HG03280 (cell line): ENCODE data around the gene ARVCF.
A peak's percentile ranks its signal among the peaks of the same experiment; 100 is the strongest.

Source experiments
- ATAC-seq: cut with Tn5 transposase; IDR thresholded peaks from one replicate; pipeline ENCODE4 v1.9.1; 2021; ENCODE audit warnings: mild to moderate bottlenecking, moderate library complexity; ENCODE audit not compliant: unreplicated experiment

The ARVCF gene

DNA sequence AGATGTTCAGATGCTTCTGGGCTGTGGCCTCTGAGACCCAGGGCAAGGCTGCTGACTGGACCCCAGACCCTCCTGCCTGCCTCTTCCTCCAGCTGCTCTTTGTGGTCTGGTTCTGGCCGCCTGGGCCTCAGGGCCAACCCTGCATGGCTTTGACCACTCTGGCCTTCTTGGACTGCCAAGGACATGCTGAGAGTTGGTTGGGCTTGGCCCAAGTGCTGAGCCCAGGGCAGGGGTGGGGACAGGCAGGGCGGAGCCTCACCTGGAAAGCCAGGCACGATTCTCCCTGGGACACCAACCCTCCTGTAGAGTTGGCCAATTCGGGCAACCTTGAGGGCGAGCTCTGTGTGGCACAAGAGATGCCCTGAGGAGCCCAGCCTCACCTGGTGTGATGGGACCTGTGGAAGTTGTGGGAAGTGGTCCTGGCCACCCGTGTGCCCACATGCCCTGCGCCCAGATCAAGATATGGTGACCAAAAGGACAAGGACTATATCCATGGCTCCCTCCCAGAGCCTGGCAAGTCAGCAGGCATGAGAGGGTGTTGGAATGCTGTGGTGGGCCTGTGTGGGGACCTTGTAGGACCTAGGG lies 15.9 kb upstream of the ARVCF start:
- ATAC-seq: no peak

DNA sequence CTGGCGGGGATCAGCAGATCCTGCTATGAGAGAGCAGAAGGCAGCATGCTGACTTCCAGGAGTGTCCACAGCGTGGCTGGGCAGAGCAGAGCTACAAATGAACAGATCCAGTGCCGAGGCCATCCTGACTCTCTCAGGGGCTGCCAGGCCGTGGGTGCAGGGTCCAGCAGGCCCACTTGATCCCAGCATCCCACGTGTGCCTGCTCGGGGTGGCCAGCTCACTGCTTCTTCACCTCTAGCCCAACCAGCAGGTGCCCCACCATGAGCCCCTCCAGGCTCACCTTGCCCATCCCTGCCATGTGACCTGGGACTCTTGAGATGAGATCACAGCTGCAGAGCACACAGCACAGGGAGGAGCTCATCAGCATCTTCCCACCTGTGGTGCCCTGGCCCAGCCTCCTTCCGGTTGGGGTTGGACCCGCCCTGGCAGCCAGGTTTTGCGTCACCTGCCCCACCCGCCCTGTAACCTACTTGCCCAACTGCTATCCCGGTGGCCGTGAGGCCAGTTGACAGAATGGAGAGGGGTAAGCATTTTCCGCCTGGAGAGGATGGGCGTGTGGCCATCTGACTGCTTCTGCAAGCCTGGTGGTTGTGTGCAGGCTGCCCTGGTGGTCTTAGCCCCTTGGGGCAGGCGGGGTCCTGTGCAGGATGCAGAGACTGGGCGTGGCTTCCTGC lies 15.2 kb upstream of the ARVCF start:
- ATAC-seq: no peak

DNA sequence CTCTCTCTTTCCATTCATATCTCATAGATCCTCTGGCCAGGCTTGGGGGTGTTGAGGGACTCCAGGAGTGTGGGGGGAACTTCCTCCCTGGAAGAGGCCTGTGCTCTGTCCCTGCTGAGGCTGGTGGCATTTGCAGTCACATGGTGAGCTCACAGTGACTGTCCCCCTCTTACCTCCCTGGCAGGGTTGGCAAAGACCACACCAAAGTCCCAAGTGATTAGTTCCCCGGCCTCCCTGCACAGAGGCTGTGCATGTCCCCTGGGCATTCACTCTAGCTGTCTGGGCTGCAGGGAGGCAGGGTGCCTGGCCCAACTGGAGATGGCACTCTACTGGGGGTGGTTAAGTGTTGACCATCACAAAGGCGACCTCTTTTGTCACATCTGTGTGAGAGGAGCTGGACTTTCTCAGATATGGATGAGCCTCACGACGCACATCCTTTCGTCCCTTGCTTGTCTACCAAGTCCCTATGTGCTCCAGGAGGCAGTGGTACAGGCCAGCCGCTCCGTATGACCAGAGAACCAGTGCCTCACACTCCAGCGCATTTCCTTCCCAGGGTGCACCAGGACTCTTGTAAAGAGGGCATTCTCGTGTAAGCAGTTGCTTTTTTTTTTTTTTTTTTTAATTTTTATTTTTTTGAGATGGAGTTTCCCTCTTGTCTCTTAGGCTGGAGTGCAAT lies 13.1 kb upstream of the ARVCF start:
- no peak for ATAC-seq

DNA sequence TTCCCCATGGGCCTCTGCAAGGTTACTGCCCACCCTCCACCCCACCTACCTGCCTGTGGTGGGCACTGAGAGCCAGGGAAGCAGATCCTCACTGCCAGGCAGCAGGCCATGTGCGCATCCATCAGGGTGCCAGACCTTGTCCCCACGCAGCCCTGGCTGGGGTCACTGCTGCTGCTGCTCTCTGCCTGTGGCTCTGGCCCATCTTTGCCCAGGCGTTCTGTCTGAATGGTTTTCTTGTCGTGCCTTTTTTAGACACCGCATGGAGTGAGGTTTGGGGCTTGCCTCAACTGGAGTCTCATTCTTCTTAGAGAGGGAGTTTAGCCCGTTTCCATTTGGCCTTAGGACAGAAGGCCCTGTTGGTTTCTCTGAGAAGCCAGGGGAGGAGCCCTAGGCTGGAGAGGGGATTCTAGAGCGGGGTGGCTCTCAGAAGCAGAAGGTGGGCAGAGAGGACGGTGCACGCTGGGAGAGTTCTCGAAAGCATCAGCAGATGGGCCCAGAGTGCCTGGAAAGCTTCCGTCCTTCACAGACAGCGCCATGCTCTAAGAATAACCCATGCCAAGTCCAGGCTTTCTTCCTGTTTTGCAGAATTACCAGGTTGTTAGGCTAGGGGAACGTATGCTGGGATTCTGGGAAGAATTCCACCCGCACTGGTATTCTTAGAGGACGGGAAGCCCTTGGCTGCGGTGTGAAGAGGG lies 12.4 kb upstream of the ARVCF start:
- no peak for ATAC-seq

DNA sequence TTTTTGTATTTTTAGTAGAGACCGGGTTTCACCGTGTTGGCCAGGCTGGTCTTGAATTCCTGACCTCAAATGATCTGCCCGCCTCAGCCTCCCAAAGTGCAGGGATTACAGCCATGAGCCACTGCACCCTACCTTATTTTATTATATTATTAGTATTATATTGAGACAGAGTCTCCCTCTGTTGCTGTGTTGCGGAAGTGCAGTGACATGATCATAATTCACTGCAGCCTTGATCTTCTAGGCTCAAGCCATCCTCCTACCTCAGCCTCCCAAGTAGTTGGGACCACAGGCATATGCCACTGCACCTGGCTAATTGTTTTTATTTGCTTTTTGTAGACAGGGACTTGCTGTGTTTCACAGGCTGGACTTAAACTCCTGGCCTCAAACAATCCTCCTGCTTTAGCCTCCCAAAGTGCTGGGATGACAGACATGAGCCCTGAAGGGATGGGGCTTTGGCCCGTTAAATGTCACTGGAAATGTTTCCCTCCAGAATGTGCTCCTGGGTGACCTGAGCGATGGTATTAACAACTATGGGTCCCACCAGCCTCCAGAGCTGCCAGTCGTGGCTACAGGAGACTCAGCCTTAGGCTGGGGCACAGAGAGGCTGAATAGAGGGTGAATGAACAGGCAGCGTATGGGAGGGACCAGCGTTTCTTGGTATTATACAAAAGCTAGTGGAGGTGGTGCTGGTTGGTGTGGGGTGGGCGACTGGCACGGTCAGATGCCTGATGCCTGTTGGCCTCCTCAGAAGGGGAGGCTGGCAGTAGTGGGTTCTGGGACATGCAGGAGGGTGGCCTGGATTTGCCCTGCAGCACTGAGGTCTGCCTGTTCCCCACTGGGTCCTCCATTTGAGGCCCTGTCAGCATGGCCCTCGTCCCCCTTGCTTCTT lies 11.6 kb upstream of the ARVCF start:
- ATAC-seq: no peak

DNA sequence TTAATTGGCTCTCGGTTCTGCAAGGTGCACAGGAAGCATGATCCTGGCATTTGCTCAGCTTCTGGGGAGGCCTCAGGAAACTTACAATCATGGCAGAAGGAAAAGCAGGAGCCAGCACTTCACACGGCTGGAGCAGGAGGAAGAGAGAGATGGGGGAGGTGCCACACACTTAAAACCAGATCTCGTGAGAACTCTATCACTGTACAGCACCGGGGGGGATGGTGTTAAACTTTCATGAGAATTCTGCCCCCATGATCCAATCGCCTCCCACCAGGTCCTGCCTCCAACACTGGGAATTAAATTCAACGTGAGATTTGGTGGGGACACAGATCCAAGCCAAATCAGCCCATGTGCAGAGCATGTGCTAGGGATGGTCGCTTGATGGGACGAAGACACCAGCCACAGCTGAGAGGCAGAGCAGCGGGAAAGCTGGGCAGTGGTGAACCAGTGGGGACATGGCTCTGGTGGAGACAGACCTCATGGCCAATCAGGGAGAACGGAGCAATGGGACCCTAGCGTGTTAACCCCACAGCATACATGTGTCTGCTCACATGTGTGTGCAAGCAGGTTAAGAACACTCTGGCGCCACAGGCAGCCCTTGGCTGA lies 10.5 kb upstream of the ARVCF start:
- ATAC-seq: no peak

DNA sequence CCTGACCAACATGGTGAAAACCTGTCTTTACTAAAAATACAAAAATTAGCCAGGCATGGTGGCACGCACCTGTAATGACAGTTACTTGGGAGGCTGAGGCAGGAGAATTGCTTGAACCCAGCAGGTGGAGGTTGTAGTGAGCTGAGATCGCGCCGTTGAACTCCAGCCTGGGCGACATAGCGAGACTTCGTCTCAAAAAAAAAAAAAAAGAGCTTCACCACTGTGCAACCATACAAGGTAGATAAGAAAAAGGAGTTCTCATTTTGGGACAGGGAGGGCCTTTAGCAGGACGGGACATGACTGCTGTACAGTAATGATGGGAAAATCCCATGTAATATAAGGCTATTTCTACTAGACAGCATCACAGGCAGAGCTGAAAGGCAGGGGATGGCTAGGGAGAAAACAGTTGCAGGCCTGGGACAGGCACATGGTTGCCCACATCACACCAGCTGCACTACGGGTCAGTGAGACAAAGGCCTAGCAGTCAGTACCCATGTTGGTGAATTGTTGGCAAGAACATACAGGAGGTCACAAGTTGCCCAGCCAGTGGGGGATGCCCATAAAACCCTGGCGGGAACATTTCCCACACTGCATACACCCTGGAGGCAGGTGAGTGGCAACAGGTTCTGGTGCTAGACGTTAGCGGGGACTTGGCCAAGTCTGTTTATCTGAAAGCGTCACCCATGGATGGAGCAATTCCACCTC lies 9.7 kb upstream of the ARVCF start:
- no peak for ATAC-seq

DNA sequence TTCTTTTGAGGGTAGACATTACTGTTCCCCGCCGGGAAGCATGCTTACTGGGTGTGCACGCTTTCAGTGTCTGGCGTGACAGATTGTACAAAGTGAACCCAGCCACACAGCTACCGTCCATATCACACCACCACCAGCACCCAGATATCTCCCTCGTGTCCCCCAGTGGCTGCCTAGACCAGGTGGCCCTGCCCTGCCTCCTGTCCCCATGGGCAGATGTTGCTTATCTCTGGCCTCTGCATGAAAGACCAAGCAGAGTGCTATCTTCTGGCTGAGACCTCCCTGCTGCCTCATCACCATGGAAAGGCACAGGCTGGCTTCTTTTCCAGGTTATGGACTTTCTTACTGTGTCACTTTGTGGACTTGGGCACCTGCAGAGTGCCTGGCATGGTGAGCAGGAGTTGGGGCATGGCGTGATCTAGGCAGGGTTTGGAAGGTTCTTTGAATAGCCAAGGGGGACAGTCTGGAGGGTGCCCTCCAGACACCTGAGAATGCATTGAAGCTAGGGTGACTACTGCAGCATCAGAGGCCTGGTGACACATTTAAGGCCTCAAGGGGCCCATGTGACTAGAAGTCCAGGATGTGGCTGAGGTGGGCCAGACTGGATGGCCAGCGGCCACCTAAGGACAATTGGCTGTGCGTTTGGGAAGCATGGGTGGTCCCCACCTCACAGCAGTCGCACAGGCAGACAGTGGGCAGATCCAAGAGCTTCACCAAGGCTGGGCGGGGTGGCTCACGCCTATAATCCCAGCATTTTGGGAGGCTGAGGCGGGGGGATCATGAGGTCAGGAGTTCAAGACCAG lies 9.0 kb upstream of the ARVCF start:
- ATAC-seq: no peak

DNA sequence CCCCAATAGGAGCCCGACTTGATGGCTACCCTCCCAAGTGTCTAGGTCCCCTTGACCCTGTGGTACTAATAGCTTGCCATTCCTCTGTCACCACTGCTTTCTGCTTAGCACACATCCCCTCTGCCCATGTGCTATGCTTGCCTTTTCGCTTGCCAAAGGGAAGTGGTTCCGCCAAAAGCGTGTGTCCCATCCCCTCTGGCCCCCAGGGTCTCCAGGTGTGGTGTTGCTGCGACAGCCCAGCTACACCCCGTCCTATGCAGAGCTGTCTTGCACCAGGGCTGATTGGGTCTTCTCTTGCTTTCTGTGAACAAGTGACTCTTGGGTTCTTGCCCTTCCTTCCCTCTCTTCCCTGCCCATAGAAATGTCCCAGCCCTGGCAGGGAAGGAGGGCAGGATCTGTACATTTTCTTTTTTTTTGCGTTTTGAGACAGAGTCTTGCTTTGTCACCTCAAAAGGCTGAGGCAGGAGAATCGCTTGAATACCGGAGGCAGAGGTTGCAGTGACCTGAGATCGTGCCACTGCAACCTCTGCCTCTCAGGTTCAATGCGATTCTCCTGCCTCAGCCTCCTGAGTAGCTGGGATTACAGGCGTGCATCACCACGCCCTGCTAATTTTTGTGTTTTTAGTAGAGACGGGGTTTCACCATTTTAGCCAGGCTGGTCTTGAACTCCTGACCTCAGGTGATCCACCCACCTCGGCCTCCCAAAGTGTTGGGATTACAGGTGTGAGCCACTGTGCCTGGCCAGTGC lies 8.2 kb upstream of the ARVCF start:
- ATAC-seq: no peak

DNA sequence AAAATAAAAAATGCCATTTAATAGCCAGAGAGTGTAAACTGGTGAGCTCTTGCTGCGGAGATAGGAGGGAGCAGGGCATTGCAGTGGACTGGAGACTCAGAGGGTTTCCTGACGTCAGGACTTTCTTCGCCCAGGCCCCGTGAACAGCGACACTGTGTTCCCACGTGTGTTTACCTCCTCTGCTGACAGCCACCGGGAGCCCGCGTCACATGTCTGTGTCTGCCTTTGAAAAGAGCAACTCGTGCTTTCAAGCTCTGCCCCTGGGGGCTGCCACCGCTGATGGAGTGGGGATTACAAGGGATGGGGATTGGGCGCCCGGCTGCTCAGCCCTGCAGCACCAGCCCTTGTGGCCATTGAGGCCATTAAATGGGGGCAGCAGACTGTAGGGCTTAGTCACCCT lies 7.6 kb upstream of the ARVCF start:
- ATAC-seq: no peak

DNA sequence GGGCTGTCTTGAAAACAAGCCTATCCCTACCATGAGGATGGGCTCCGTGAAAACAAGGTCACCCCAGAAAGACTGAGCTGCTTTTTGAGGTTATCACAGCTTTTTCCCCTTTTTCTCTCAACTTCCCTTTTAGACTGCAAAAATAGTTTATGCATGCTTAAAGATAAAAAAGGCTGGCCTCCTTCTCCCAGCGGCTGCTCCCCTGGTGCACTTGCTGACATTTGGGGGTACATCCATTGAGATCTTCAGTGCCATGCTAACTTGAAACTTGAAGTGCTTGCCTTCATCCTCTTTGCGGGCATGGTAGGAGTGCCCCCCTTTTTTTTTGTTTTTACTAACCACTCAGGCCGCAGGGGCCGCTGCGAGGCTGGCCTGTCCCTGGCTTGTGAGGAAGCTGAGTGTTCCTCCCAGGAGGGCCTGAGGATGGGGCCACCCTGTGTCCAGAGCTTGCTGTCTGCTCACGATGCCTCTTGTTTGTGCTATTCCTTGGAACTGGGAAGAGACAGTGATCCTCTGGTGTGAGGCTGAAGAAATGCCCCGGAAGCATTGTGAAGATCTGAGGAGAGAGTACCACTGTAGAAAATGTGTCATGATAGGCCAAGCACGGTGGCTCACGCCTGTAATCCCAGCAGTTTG lies 6.5 kb upstream of the ARVCF start:
- ATAC-seq: no peak

DNA sequence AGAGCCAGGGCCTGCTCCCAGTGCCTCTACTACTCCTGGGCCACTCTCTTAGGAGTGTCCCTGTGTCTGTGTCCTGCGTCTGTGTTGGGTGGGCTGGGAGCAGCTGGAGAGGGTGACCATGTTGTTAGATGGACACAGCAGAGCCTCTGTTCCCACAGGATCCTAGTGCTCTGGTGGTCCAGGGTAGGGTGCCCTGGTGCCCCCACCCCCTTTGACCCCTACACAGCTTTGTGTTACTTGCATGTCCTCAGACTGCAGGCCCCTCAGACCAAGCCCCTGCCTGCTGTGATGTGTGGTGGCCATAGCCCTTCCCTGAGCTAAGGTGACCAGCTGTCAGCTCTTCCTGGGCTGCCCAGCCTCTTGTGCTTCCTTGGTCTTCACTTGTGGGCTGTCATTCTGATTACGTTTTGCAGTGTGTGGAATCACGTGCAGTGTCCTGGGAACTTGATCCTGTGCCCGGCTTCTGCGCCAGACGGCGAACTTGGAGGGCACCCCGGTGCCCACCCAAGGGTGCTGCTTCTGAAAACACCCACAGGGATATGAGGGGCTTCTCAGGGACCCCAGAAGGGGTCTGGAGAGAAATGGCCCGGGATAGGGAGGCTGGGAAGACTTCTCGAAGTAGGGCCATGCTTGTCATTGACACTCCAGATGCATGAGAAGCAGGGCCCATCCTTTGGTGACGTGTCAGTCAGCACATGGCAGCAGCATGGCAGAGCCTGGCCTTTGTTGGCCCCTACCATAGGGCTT lies 5.8 kb upstream of the ARVCF start:
- no peak for ATAC-seq

DNA sequence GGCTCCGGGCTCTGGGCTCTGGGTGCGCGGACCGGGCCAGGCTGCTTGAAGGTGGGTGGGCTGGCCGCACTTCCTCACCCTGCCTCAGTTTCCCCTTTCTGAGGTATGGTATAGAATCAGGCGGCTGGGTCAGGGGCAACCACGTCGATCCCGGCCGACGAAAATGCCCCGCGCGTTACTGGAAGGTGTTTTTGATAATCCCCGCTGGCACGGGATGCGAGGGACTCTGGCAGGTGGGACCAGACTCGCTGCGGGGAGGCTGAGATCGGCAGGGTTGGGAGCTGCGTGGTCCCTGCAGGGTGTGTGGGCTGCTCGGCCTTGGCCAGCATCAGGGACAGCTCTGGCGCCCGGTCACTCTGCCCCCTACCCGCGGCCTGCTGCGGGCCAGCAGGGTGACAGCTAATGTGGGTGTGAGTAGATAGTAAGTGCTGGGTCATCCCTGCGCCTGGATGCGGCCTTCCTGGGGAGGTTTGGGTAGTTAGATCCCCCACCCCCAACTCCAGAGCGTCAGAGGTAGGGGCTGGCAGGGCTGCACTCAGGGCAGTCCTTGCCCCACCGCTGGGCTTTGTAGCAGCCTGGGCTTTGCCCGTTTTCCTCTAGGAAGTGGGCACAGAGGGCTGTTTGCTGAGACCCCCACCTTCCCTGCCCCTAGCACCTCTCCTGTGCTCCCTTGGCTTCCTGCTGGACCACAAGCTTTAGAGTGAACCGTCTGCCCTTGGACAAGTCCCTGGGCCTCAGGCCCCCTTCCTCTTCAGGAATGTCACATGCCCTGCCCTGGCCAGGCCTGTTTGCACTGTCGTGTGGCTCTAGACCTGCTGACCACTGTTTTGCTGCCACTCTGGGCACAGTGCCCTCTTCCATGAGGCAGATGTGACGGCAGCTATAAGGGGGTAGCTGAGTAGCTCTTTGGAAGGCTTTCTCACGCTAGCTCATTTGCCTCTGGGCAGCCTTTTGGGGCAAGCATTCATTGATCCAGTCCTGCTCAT lies 4.9 kb upstream of the ARVCF start:
- ATAC-seq: no peak

DNA sequence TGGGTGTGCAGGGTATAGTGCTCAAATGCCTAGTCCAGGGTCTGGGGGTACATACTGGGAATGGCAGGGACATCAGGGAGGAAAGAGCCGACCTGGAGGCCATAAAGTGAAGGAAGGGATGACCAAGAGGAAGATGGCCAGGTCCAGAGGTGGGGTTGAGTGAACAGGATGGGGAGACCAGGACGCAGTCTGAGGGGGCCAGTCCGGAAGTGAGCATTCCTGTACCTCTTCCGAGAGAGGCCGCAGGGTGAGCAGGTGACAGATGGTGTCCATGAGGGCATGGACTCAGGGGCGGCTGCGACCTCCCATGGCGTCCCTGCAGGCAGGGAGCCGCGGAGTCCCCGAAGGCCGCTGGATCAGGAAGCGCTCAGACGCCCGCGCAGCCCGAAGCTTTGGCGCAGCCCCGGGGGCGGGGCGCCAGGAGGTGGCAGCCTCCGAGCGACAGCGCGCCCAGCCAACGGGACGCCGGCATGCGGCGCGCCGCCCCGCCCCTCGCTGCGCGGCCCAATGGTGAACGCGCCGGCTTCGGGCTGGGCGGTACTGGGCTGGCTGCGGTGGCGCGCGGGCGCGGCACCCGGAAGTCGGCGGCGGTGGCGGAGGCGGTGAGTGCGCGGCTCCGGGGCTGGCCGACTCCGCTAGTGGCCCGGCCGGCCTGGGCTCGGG lies 4.0 kb upstream of the ARVCF start, which contains the start of gene TANGO2:
TANGO2 (plus strand) TSS at position 578 of the 663 bp plus-strand sequence. CDS start 15,689 bp downstream, outside the sequence.
- peak; percentile 85 for ATAC-seq
